SH-SY5Y (cell line): ENCODE measurements around the gene GPR171.

Source experiments
- GATA2 ChIP-seq: IDR thresholded peaks from 2 replicates; pipeline ENCODE4 v1.6.1; 2011; ENCODE audit warnings: mild to moderate bottlenecking, low read depth, low read length
- GATA3 ChIP-seq: IDR thresholded peaks from 2 replicates; pipeline ENCODE4 v1.6.1; 2011; ENCODE audit warnings: low read depth, mild to moderate bottlenecking, low read length, moderate library complexity

- TF ChIP-seq GATA3 (no peak), GATA2 (no peak)
Measured at GRCh38 chr3:151197228-151197627, 5.8 kb downstream of the GPR171 start.
